ENCODE data around the gene PLCL2.

PLCL2 gene

DNA sequence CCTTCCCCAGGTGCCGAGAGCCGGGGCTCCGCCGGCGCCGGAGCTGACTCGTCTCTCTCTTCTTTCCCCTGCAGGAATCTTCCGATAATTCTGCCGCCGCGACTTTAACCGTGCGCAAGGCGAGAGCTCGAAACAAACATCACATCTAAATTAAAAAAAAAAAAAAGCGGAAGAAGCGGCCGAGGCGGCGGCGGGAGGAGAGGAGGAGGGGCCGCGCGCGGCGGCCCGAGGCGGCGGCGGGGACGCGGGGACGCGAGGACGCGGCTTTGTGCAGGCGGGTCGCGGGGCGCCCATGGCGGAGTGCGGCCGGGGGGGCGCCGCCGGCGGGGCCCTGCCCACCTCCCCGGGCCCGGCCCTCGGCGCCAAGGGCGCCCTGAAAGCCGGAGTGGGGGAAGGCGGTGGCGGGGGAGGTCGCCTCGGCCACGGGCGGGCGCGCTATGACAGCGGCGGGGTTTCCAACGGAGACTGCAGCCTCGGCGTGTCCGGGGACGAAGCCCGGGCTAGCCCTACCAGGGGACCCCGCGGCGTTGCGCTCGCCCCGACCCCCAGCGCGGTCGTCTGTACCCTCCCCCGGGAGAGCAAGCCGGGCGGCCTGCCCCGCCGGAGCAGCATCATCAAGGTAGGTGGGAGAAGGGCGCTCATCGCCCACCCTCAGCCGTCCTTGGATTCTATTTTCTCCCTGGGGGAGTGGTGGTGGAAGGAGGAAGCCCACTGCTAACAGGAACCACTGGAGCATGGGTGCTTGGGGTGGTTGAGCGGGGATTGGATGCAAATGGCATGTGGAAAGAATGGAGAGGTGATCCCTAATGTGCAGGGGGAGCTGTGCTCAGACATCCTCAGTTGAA, at the start of gene PLCL2:
TSS of gene PLCL2 (plus strand) at position 208 of the 845 bp plus-strand sequence. CDS start at position 293, 85 bp downstream.
- Histone ChIP-seq H3K27me3 (ENCODE audit: low read depth, low read length) (no peaks in the 10 kb centered on the region), H3K79me2 (ENCODE audit: low read length) (peaks cover 50% of the 10 kb centered on the region), H3K4me1 (ENCODE audit: low read length) (peaks cover 39% of the 10 kb centered on the region), H2AFZ (ENCODE audit: low read depth, low read length) (peak within 1 kb of the TSS; percentile 90), H3K27ac (ENCODE audit: low read length) (peak within 1 kb of the TSS; percentile 70), H3K4me3 (ENCODE audit: low read length) (peak within 1 kb of the TSS; percentile 84), H3K9ac (ENCODE audit: low read length) (peak within 1 kb of the TSS; percentile 89), H4K20me1 (ENCODE audit: insufficient read depth, low read length) (peaks cover 8% of the 10 kb centered on the region; the same call in 1 of the 2 replicates), H3K36me3 (replicated peaks; ENCODE audit: low read depth, low read length) (no peaks in the 10 kb centered on the region), H3K9me3 (ENCODE audit: insufficient read depth, low read length) (no peaks in the 10 kb centered on the region), H3K4me2 (ENCODE audit: low read length) (peak within 1 kb of the TSS; percentile 89)
- no peak for TF ChIP-seq EZH2phosphoT487 (IDR thresholded peaks at IDR 0.05; ENCODE audit: low read depth)
- TF ChIP-seq, protein P1, sequence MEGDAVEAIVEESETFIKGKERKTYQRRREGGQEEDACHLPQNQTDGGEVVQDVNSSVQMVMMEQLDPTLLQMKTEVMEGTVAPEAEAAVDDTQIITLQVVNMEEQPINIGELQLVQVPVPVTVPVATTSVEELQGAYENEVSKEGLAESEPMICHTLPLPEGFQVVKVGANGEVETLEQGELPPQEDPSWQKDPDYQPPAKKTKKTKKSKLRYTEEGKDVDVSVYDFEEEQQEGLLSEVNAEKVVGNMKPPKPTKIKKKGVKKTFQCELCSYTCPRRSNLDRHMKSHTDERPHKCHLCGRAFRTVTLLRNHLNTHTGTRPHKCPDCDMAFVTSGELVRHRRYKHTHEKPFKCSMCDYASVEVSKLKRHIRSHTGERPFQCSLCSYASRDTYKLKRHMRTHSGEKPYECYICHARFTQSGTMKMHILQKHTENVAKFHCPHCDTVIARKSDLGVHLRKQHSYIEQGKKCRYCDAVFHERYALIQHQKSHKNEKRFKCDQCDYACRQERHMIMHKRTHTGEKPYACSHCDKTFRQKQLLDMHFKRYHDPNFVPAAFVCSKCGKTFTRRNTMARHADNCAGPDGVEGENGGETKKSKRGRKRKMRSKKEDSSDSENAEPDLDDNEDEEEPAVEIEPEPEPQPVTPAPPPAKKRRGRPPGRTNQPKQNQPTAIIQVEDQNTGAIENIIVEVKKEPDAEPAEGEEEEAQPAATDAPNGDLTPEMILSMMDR (IDR thresholded peaks at IDR 0.05; ENCODE audit: low read depth, low read length): peak; percentile 17

- no peaks in the 10 kb centered on the region for H3K9me3 ChIP-seq (ENCODE audit: insufficient read depth, low read length)
- H3K27ac ChIP-seq (ENCODE audit: low read length): no peak overlapping the region
- H3K4me2 ChIP-seq (ENCODE audit: low read length): no peak overlapping the region
- TF ChIP-seq, protein P1 (IDR thresholded peaks at IDR 0.05; ENCODE audit: low read depth, low read length): no peak
- TF ChIP-seq EZH2phosphoT487 (IDR thresholded peaks at IDR 0.05; ENCODE audit: low read depth): no peak
- no peak overlapping the region for H2AFZ ChIP-seq (ENCODE audit: low read depth, low read length)
- no peaks in the 10 kb centered on the region for H3K36me3 ChIP-seq (replicated peaks; ENCODE audit: low read depth, low read length)
- no peak overlapping the region for H3K4me3 ChIP-seq (ENCODE audit: low read length)
- H3K79me2 ChIP-seq (ENCODE audit: low read length): no peaks in the 10 kb centered on the region
- H4K20me1 ChIP-seq (ENCODE audit: insufficient read depth, low read length): no peaks in the 10 kb centered on the region
- H3K9ac ChIP-seq (ENCODE audit: low read length): no peak overlapping the region
- peaks cover 28% of the 10 kb centered on the region for H3K4me1 ChIP-seq (ENCODE audit: low read length)
- H3K27me3 ChIP-seq (ENCODE audit: low read depth, low read length): peaks cover 8% of the 10 kb centered on the region; the same call in 1 of the 2 replicates
These were observed 48.1 kb upstream of the PLCL2 start for GRCh38 chr3:16836505-16837237.

GRCh38 chr3:16837602-16838001, 47.2 kb upstream of the PLCL2 start:
- H2AFZ ChIP-seq (ENCODE audit: low read depth, low read length): no peak overlapping the region

More at GRCh38 chr3:16837602-16838001, 47.2 kb upstream of the PLCL2 start:
- H3K9ac ChIP-seq (ENCODE audit: low read length): no peak overlapping the region
- no peaks in the 10 kb centered on the region for H4K20me1 ChIP-seq (ENCODE audit: insufficient read depth, low read length)
- no peaks in the 10 kb centered on the region for H3K79me2 ChIP-seq (ENCODE audit: low read length)
- H3K4me3 ChIP-seq (ENCODE audit: low read length): no peak overlapping the region
- TF ChIP-seq EZH2phosphoT487 (IDR thresholded peaks at IDR 0.05; ENCODE audit: low read depth): no peak
- TF ChIP-seq, protein P1 (IDR thresholded peaks at IDR 0.05; ENCODE audit: low read depth, low read length): no peak
- H3K4me2 ChIP-seq (ENCODE audit: low read length): no peak overlapping the region
- peaks cover 37% of the 10 kb centered on the region for H3K4me1 ChIP-seq (ENCODE audit: low read length)
- H3K27ac ChIP-seq (ENCODE audit: low read length): no peak overlapping the region
- peaks cover 8% of the 10 kb centered on the region; the same call in 1 of the 2 replicates for H3K27me3 ChIP-seq (ENCODE audit: low read depth, low read length)
- H3K9me3 ChIP-seq (ENCODE audit: insufficient read depth, low read length): no peaks in the 10 kb centered on the region
- H3K36me3 ChIP-seq (replicated peaks; ENCODE audit: low read depth, low read length): no peaks in the 10 kb centered on the region
